Measurements from ENCODE around the gene GPR84.

Gene GPR84

GRCh38 chr12:54392485-54393206, 28.4 kb upstream of the GPR84 start:
- H3K27ac ChIP-seq (ENCODE audit: low read depth, low read length), result no peak overlapping the region
- H4K20me1 ChIP-seq (ENCODE audit: control insufficient read depth, insufficient read depth, low read depth, low read length), result no peaks in the 10 kb centered on the region
- H3F3A ChIP-seq (ENCODE audit: control insufficient read depth, insufficient read depth), result no peaks in the 10 kb centered on the region
- no peaks in the 10 kb centered on the region for H3K79me2 ChIP-seq (ENCODE audit: control insufficient read depth, low read length)
- no peaks in the 10 kb centered on the region for H3K27me3 ChIP-seq (ENCODE audit: control insufficient read depth, low read length)
- TF ChIP-seq CTCF (IDR thresholded peaks at IDR 0.05; ENCODE audit: low read depth, low read length, poor library complexity, severe bottlenecking), result no peak
- no peak for TF ChIP-seq EZH2phosphoT487 (IDR thresholded peaks at IDR 0.05; ENCODE audit: borderline replicate concordance, low read length)
- no peaks in the 10 kb centered on the region for H3K36me3 ChIP-seq (ENCODE audit: control insufficient read depth, low read length)
- H3K4me3 ChIP-seq (ENCODE audit: low read length), result no peak overlapping the region
- H3K9me3 ChIP-seq (ENCODE audit: control insufficient read depth, insufficient read depth, low read length), result no peaks in the 10 kb centered on the region
- H3K9me2 ChIP-seq (replicated peaks; ENCODE audit: control insufficient read depth, low read length), result no peaks in the 10 kb centered on the region
- H3K4me2 ChIP-seq (ENCODE audit: low read length), result no peak overlapping the region
- H3K4me1 ChIP-seq (ENCODE audit: control insufficient read depth, low read length), result peaks cover 20% of the 10 kb centered on the region

- H3K9me2 ChIP-seq (replicated peaks; ENCODE audit: control insufficient read depth, low read length), result no peaks in the 10 kb centered on the region
- H3K27me3 ChIP-seq (ENCODE audit: control insufficient read depth, low read length), result no peaks in the 10 kb centered on the region
- no peaks in the 10 kb centered on the region for H3K79me2 ChIP-seq (ENCODE audit: control insufficient read depth, low read length)
- no peaks in the 10 kb centered on the region for H3K9me3 ChIP-seq (ENCODE audit: control insufficient read depth, insufficient read depth, low read length)
- H4K20me1 ChIP-seq (ENCODE audit: control insufficient read depth, insufficient read depth, low read depth, low read length), result no peaks in the 10 kb centered on the region
- peaks cover 20% of the 10 kb centered on the region for H3K4me1 ChIP-seq (ENCODE audit: control insufficient read depth, low read length)
- H3F3A ChIP-seq (ENCODE audit: control insufficient read depth, insufficient read depth), result no peaks in the 10 kb centered on the region
- H3K4me2 ChIP-seq (ENCODE audit: low read length), result peak overlapping the region; percentile 98
- no peaks in the 10 kb centered on the region for H3K36me3 ChIP-seq (ENCODE audit: control insufficient read depth, low read length)
- H3K27ac ChIP-seq (ENCODE audit: low read depth, low read length), result no peak overlapping the region
- peak overlapping the region; percentile 89 for H3K4me3 ChIP-seq (ENCODE audit: low read length)
- TF ChIP-seq EZH2phosphoT487 (IDR thresholded peaks at IDR 0.05; ENCODE audit: borderline replicate concordance, low read length) (no peak), CTCF (IDR thresholded peaks at IDR 0.05; ENCODE audit: low read depth, low read length, poor library complexity, severe bottlenecking) (peak; percentile 54)
Observed at GRCh38 chr12:54390668-54391551, 26.6 kb upstream of the GPR84 start.

GRCh38 chr12:54390176-54390667, 25.9 kb upstream of the GPR84 start:
- Histone ChIP-seq H3K36me3 (ENCODE audit: control insufficient read depth, low read length) (no peaks in the 10 kb centered on the region), H3F3A (ENCODE audit: control insufficient read depth, insufficient read depth) (no peaks in the 10 kb centered on the region), H3K9me2 (replicated peaks; ENCODE audit: control insufficient read depth, low read length) (no peaks in the 10 kb centered on the region), H3K27ac (ENCODE audit: low read depth, low read length) (no peak overlapping the region), H3K4me3 (ENCODE audit: low read length) (no peak overlapping the region; the same call in 1 of the 2 replicates), H3K9me3 (ENCODE audit: control insufficient read depth, insufficient read depth, low read length) (no peaks in the 10 kb centered on the region), H3K27me3 (ENCODE audit: control insufficient read depth, low read length) (no peaks in the 10 kb centered on the region), H3K4me1 (ENCODE audit: control insufficient read depth, low read length) (peaks cover 25% of the 10 kb centered on the region), H3K79me2 (ENCODE audit: control insufficient read depth, low read length) (no peaks in the 10 kb centered on the region), H4K20me1 (ENCODE audit: control insufficient read depth, insufficient read depth, low read depth, low read length) (no peaks in the 10 kb centered on the region), H3K4me2 (ENCODE audit: low read length) (peak overlapping the region; percentile 98)
- no peak for TF ChIP-seq EZH2phosphoT487 (IDR thresholded peaks at IDR 0.05; ENCODE audit: borderline replicate concordance, low read length)
- no peak for TF ChIP-seq CTCF (IDR thresholded peaks at IDR 0.05; ENCODE audit: low read depth, low read length, poor library complexity, severe bottlenecking)

Data from DOHH2 (cell line).